Nephron progenitor cell (in vitro differentiated cells): ENCODE data around the gene TWSG1.

ENCODE experiments used
- DNase-seq: peaks from one replicate; pipeline ENCODE4 v3.0.0; 2021
- H3K27ac Mint-ChIP-seq: 2 replicates; pipeline ENCODE4 v1.8.0; 2021; ENCODE audit warnings: mild to moderate bottlenecking, moderate library complexity, mixed read lengths
- H3K27me3 Mint-ChIP-seq: 2 replicates; pipeline ENCODE4 v1.8.0; 2021; ENCODE audit warnings: mild to moderate bottlenecking, low read depth, mixed read lengths; ENCODE audit not compliant: poor library complexity
- H3K36me3 Mint-ChIP-seq: 2 replicates; pipeline ENCODE4 v1.8.0; 2021; ENCODE audit warnings: low read depth, mixed read lengths
- H3K4me1 Mint-ChIP-seq: 2 replicates; pipeline ENCODE4 v1.8.0; 2021; ENCODE audit warnings: mixed read lengths
- H3K4me3 Mint-ChIP-seq: 2 replicates; pipeline ENCODE4 v1.8.0; 2021; ENCODE audit warnings: mild to moderate bottlenecking, moderate library complexity, mixed read lengths
- H3K9me3 Mint-ChIP-seq: 2 replicates; pipeline ENCODE4 v1.8.0; 2021; ENCODE audit warnings: mild to moderate bottlenecking, moderate library complexity, mixed read lengths
- CTCF ChIP-seq: fragments of 200-600 bp; sonication (generic); IDR thresholded peaks from 2 replicates; pipeline ENCODE4 v1.5.0; 2021; ENCODE audit warnings: antibody characterized with exemption

Gene TWSG1

GRCh38 chr18:9334329-9334972 lies at the start of gene TWSG1:
TWSG1 (plus strand) TSS chr18:9334773; CDS start chr18:9337230, 2,457 bp downstream.
- Mint-ChIP-seq H3K27ac (peak within 1 kb of the TSS; percentile 88), H3K4me1 (peaks cover 20% of the 10 kb centered on the region)

DNA sequence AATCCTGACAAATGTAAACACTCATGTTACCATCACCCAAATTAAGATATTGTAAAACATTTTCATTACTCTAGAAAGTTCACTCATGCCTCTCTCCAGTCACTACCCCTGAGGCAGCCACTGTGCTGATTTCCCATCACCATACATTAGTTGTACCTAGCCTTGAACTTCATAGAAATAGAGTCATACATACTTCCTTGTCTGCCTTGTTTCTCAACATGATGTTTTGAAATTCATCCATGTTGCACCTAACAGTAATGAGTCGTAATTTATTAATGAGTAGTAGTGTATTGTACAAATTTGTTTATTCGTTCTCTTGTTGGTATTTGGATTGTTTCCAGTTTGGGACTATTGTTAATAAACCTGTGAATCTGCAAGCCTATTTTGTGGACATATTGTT lies 49.0 kb upstream of the TWSG1 start:
- H3K27ac Mint-ChIP-seq, result no peak overlapping the region
- no peak for DNase-seq
- H3K4me1 Mint-ChIP-seq, result peaks cover 12% of the 10 kb centered on the region
- H3K4me3 Mint-ChIP-seq, result no peak overlapping the region
- TF ChIP-seq CTCF, result no peak
- no peaks in the 10 kb centered on the region for H3K27me3 Mint-ChIP-seq
- H3K9me3 Mint-ChIP-seq, result peaks cover 19% of the 10 kb centered on the region
- peaks cover 30% of the 10 kb centered on the region for H3K36me3 Mint-ChIP-seq

More at GRCh38 chr18:9334329-9334972, at the start of gene TWSG1:
- peak within 1 kb of the TSS; percentile 94 for H3K4me3 Mint-ChIP-seq
- TF ChIP-seq CTCF, result no peak
- H3K27me3 Mint-ChIP-seq, result no peaks in the 10 kb centered on the region
- peak; percentile 96 for DNase-seq
- peaks cover 29% of the 10 kb centered on the region for H3K9me3 Mint-ChIP-seq
- H3K36me3 Mint-ChIP-seq, result peaks cover 42% of the 10 kb centered on the region

GRCh38 chr18:9287036-9287435 lies 47.5 kb upstream of the TWSG1 start:
- Mint-ChIP-seq H3K4me1 (peaks cover 6% of the 10 kb centered on the region), H3K4me3 (no peak overlapping the region), H3K36me3 (peaks cover 28% of the 10 kb centered on the region), H3K9me3 (peaks cover 29% of the 10 kb centered on the region), H3K27ac (no peak overlapping the region), H3K27me3 (no peaks in the 10 kb centered on the region)
- TF ChIP-seq CTCF, result no peak
- no peak for DNase-seq

GRCh38 chr18:9289698-9290097 lies 44.9 kb upstream of the TWSG1 start:
- no peak overlapping the region for H3K27ac Mint-ChIP-seq
- H3K4me1 Mint-ChIP-seq, result no peaks in the 10 kb centered on the region
- no peak for DNase-seq
- no peak overlapping the region for H3K4me3 Mint-ChIP-seq
- peaks cover 55% of the 10 kb centered on the region for H3K9me3 Mint-ChIP-seq
- H3K36me3 Mint-ChIP-seq, result peaks cover 37% of the 10 kb centered on the region
- no peaks in the 10 kb centered on the region for H3K27me3 Mint-ChIP-seq
- no peak for TF ChIP-seq CTCF

GRCh38 chr18:9290156-9290555 lies 44.4 kb upstream of the TWSG1 start:
- Mint-ChIP-seq H3K4me1 (no peaks in the 10 kb centered on the region), H3K4me3 (no peak overlapping the region), H3K36me3 (peaks cover 41% of the 10 kb centered on the region), H3K27me3 (no peaks in the 10 kb centered on the region), H3K9me3 (peaks cover 60% of the 10 kb centered on the region), H3K27ac (no peak overlapping the region)
- no peak for DNase-seq
- no peak for TF ChIP-seq CTCF

DNA sequence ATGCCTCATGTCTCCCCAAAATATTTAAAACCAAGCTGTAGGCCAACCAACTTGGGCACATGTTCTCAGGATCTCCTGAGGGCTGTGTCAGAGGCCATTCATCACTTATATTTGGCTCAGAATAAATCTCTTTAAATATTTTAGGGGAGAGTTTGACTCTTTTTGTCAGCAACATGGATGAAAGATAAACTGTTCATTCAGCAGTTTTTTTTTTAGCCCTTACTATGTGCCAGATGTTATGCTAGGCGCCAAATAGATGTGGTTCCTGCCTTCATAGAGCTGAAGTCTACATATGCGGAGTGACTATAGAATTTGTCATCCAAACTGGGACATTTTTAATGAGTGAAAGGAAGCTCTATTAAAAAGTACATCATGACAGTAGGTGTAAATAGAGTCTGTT lies 42.5 kb upstream of the TWSG1 start:
- no peak for DNase-seq
- Mint-ChIP-seq H3K27ac (no peak overlapping the region), H3K36me3 (peaks cover 27% of the 10 kb centered on the region), H3K4me1 (no peaks in the 10 kb centered on the region), H3K4me3 (no peak overlapping the region), H3K27me3 (no peaks in the 10 kb centered on the region), H3K9me3 (peaks cover 64% of the 10 kb centered on the region)
- TF ChIP-seq CTCF, result no peak
